Keratinocyte (primary cell): ENCODE measurements around the gene ZFYVE9.

ENCODE experiments used
- EZH2 ChIP-seq: IDR thresholded peaks from one replicate; pipeline ENCODE4 v1.6.1; 2012; ENCODE audit warnings: inconsistent platforms, mild to moderate bottlenecking, low read length, moderate library complexity
- TF ChIP-seq, protein P1 (sequence below), 3 experiments: IDR thresholded peaks in 1 of 3; conservative IDR thresholded peaks in 1 of 3; optimal IDR thresholded peaks in 1 of 3; 2 replicates in 2 of 3; 3 replicates in 1 of 3; pipeline versions ENCODE3 to v1.5.1; 2011; ENCODE audit warnings: low read length in 3 of 3, mild to moderate bottlenecking in 3 of 3, moderate library complexity in 2 of 3, control low read depth in 1 of 3, inconsistent platforms in 1 of 3; ENCODE audit not compliant: insufficient read depth in 2 of 3; ENCODE audit errors: extremely low read depth in 1 of 3

GRCh38 chr1:52352690-52353089 lies 210.8 kb downstream of the ZFYVE9 start:
- TF ChIP-seq, protein P1, sequence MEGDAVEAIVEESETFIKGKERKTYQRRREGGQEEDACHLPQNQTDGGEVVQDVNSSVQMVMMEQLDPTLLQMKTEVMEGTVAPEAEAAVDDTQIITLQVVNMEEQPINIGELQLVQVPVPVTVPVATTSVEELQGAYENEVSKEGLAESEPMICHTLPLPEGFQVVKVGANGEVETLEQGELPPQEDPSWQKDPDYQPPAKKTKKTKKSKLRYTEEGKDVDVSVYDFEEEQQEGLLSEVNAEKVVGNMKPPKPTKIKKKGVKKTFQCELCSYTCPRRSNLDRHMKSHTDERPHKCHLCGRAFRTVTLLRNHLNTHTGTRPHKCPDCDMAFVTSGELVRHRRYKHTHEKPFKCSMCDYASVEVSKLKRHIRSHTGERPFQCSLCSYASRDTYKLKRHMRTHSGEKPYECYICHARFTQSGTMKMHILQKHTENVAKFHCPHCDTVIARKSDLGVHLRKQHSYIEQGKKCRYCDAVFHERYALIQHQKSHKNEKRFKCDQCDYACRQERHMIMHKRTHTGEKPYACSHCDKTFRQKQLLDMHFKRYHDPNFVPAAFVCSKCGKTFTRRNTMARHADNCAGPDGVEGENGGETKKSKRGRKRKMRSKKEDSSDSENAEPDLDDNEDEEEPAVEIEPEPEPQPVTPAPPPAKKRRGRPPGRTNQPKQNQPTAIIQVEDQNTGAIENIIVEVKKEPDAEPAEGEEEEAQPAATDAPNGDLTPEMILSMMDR (optimal IDR thresholded peaks at IDR 0.05 in 1 of 3, IDR thresholded peaks at IDR 0.05 in 1 of 3, conservative IDR thresholded peaks at IDR 0.05 in 1 of 3; ENCODE audit: extremely low read depth in 1 of 3, insufficient read depth in 2 of 3, low read length in 3 of 3): no peak
- no peak for TF ChIP-seq EZH2
